GM12872 (cell line): ENCODE data around the gene ANKRD28.

ENCODE experiments used
- TF ChIP-seq, protein P1 (sequence below): IDR thresholded peaks from 3 replicates; pipeline ENCODE4 v1.5.1; 2011; ENCODE audit warnings: low read depth, mild to moderate bottlenecking, low read length, moderate library complexity; ENCODE audit not compliant: insufficient read depth

The ANKRD28 gene

DNA sequence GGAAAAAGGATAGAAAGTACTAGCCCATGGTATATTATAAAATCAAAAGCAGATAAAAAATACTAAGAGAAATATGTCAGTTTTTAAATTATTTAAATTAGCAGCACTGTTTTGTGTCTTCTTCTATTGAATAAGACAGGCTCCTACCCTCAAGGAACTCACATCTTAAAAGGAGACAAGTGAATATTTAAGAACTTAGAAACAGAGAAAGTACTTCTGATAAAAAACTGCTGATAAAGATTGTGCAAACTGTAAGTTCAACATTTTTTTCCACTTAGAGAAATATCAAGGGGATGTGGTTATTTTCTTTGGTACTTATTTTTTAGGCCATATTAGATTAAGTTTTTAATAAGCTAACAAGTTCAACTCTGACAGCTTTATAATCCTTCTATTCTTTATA lies 3.0 kb upstream of the ANKRD28 start:
- TF ChIP-seq, protein P1, sequence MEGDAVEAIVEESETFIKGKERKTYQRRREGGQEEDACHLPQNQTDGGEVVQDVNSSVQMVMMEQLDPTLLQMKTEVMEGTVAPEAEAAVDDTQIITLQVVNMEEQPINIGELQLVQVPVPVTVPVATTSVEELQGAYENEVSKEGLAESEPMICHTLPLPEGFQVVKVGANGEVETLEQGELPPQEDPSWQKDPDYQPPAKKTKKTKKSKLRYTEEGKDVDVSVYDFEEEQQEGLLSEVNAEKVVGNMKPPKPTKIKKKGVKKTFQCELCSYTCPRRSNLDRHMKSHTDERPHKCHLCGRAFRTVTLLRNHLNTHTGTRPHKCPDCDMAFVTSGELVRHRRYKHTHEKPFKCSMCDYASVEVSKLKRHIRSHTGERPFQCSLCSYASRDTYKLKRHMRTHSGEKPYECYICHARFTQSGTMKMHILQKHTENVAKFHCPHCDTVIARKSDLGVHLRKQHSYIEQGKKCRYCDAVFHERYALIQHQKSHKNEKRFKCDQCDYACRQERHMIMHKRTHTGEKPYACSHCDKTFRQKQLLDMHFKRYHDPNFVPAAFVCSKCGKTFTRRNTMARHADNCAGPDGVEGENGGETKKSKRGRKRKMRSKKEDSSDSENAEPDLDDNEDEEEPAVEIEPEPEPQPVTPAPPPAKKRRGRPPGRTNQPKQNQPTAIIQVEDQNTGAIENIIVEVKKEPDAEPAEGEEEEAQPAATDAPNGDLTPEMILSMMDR, result no peak

DNA sequence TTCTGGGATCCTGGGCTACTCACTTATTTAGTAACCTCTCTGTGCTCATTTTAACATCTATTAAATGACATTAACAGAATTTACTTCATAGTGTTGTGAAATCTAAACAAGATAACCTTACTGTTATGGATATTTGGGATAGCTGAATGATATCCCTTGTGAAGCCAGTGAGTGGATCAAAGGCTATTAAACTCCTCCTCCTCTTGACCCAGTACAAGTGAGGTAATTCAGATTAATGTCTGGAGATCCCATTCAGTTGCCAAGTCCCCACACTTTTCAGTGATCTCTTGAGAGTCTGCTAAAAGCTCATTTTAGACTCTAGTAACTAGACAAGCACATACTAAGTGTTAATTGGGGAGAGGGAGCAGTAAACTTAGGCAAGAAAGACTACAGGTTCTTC lies 2.5 kb upstream of the ANKRD28 start:
- TF ChIP-seq, protein P1, result no peak

DNA sequence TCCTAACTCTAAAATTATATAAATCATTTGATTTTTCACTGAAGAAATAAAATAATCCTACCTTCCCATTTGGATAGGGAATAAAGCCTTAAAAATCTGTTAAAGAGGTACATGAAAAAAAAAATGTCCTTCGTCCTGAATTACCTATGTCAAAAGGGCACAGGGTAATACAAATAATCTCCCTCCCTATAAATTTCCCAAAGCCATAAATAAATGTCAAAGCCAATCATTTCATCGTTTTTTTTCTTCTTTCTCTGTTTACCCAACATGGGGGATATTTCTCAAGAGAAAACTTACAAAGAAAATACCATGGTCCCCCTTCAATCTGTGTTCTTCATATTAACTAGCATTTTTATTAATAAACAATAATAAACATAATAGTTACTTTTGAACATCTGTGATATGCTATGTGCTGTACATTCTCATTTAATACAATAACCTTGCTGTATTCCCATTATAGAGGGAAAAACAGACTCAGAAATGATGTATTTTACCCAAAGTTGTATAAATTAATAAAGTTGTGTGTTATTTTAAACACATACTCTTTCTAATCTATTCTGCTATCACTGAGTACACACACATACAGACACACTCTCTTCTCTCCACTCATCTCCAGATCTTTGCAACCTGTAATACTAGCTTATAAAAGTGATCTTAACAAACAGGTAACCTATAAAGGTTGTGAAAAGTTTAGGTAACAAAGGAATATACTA lies 910 bp upstream of the ANKRD28 start:
- TF ChIP-seq, protein P1, result no peak

DNA sequence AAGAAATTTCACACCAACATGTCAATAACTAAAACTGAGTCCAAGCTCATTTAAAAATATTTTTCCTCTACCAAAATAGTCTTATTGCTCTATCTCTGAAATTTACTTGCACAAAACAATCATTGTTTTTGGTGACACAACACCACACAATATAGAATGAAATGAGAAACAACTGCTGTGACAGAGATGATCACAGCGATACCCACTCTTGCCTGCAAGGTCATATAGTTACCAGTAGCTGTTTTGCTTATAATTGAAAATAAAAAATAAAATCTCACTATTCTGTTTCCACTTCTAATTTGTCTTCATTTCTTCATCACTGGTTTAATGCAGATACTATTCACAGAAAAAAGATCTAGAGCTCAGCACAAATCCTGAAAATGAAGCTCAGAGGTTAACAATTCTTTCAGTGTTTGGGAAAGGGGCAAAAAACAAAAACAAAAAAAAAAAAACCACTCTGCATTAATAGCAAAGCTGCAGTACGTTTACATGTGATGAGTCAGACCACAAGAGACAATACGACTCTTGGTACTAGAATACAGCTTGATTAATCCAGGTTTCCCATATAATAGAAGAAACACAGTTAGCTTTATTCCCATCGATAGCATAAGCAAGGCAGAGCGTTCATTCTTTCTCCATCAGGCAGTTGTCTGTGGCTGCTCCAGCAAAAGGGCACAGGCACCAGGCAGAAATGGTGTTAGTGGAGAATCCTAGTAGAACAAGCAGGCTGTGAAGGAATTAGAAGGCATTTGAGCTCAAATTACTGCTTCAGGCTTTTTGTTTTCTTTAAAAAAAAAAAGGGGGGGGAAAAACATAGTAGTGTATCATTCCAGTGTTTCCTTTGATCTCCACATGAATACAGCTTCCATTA lies 773 bp downstream of the ANKRD28 start:
- TF ChIP-seq, protein P1, result no peak

DNA sequence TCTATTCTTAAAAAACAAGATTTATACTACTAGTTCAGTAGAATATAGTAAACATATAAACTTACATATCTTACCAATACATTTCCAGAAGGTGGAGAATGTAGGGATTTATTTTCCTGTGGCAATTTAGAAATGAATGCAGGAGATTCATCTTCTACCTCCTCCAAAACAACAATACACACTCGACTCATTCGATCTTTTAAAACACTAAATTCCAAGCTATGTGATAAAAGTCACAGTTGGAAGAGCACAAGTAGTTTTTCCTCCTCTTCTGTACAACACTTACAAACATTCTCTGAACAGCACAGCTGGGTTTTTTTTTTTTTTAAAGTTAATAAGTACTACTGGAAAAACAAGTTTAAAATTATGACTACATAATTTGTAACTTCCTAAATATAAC lies 1.4 kb downstream of the ANKRD28 start:
- TF ChIP-seq, protein P1, result no peak

DNA sequence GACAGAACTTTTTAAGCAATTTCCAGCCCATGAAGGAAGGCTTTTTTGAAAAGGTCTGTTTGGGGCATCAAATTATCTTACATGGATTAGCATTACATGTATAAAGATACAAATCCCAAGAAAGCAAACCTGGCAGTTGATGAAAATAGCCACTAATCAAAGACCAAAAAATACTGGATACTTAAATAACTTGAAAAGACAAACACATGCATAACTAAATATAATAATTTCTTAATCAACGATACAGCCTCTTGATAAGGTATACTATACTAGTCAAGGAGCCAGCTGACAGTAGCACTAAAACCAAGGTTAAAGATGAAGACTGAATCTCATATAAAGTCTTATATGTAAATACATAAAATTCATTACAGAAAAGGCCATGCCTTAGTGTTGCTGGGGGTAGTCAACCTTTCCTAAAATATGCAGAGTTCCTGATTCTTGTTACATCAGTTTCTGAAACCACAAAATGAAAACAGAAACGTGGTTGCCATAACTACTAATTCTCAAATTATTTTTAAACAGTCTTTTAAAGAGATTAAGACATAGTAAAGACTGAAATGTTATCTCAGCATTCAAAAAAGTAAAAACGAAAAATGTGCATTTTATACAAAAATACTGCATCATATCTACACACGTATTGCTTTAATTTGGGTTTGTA lies 2.0 kb downstream of the ANKRD28 start:
- TF ChIP-seq, protein P1, result no peak
